Testis (tissue), 2 donors: ENCODE results near the gene HMG20A.

Experiments
- CTCF ChIP-seq, 3 experiments: fragments of 450-650 bp in 2 of 3; fragments of 200-600 bp in 1 of 3; sonication (generic) in 1 of 3; IDR thresholded peaks; one replicate each; pipeline ENCODE4 v1.5.1; 2016 to 2019; ENCODE audit warnings: antibody characterized with exemption in 3 of 3, mild to moderate bottlenecking in 2 of 3, moderate library complexity in 1 of 3
- POLR2A ChIP-seq: fragments of 450-650 bp; IDR thresholded peaks from one replicate; pipeline ENCODE4 v1.6.1; 2017; ENCODE audit warnings: antibody characterized with exemption, mild to moderate bottlenecking, moderate library complexity

DNA sequence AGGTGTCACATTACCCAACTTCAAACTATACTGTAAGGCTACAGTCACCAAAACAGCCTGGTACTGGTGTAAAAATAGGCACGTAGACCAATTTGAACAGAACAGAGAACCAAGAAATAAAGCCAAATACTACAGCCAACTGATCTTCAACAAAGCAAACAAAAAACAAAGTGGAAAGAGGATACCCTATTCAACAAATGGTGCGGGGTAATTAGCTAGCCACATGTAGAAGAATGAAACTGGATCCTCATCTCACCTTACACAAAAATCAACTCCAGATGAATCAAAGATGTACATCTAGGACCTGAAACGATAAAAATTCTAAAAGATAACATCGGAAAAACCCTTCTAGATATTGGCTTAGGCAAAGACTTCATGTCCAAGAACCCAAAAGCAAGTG lies 13.8 kb upstream of the HMG20A start:
- no peak for TF ChIP-seq CTCF (IDR thresholded peaks at IDR 0.05)
- TF ChIP-seq POLR2A, result no peak
